GM21786 (cell line): ENCODE results near the gene POM121L12.

ENCODE experiments used
- ATAC-seq: cut with Tn5 transposase; IDR thresholded peaks from one replicate; pipeline ENCODE4 v1.9.1; 2021; ENCODE audit not compliant: unreplicated experiment

The POM121L12 gene

GRCh38 chr7:53035499-53036412 lies at the start of gene POM121L12:
Gene POM121L12, plus strand, starts transcription at chr7:53035633. Its CDS starts 39 bp downstream, at chr7:53035672.
- no peak for ATAC-seq

DNA sequence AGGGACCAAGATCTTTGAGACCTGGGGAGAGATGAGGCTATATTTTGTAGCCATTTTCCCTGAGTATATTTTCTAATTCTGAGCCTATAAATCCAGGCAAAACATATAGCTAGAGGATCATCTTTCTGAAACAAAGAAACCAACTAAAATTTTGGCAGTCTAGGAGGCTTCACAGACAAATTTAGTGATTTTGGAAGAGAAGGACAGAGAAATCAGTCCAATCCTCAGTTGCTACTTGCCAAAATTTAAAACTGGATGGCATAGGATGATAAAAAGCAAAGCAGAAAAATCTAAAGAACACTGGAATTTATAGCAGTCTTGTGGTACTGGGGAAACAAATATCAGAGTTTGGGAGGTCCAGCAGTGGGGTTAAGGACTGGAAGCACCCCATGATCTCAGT lies 43.4 kb upstream of the POM121L12 start:
- no peak for ATAC-seq

DNA sequence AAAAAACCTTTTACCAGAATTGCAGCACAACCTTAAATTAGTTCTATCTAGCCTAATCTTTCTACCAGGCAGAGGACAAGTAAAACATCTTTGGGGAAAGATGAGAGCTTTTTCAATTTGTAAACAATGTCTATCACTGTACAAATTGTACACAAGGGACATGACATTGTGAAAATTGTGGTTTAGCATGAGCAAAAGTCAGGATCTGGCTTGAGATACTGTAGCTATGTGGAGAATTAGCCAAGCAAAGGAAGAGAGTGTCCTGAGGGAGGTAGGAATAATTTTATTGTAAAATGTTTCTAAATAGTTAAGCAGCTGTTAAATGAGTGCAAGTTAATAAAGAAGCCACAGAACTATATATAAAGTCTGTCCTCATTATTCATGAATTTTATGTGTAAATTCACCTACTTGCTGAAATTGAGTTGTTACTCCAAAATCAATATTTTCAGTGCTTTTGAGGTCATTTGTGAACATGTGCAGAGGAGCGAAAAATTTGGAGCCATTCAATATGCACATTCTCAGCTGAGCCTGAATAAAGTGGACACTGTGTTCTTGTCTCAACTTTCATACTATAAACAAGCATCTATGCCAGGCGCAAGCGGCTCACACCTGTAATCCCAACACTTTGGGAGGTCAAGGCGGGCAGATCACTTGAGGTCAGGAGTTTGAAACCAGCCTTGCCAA lies 42.8 kb upstream of the POM121L12 start:
- ATAC-seq, result no peak

- no peak for ATAC-seq
These were observed 39.8 kb upstream of the POM121L12 start for GRCh38 chr7:52995676-52996075.

- no peak for ATAC-seq
These were observed 34.2 kb upstream of the POM121L12 start for GRCh38 chr7:53001221-53001620.

DNA sequence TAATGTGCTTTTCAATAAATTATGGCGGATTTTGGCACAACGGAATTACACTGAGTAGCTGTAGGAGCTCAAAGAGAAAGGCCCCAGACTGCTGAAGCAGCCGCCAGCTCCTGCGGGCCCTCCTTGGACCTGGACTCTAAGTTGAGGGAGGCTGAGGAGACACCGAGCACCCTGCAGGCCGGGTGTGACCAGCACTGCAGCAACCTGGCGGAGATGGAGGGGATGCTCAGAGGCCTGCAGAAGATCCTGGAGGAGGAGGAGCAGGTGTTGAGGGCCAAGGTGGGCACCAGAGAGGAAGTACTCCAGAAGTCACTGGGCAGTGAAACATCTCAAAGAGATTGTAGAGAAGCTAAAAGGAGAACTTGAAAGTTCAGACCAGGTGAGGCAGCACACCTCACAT lies 33.0 kb upstream of the POM121L12 start:
- no peak for ATAC-seq

- ATAC-seq, result no peak
These were observed 31.6 kb upstream of the POM121L12 start for GRCh38 chr7:53003653-53004445.

GRCh38 chr7:53013925-53014324 lies 21.5 kb upstream of the POM121L12 start:
- ATAC-seq, result no peak

DNA sequence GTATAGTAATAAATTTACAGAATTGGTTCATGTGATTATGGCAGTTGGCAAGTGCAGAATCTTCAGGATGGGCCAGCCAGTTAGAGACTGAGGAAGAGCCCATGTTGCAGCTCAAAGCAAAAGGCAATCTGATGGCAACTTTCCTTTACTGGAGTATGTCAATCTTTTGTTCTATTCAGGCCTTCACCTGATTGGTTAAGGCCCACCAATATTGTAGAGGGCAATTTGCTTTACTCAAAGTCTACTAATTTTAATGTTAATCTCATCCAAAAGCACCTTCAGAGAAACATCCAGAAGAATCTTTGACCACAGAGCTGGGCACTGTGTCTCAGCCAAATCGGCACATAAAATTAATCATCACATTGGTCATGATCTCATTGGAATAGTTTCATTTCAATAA lies 20.0 kb upstream of the POM121L12 start:
- ATAC-seq, result no peak

- ATAC-seq, result no peak
These were observed 12.5 kb upstream of the POM121L12 start for GRCh38 chr7:53022893-53023292.

DNA sequence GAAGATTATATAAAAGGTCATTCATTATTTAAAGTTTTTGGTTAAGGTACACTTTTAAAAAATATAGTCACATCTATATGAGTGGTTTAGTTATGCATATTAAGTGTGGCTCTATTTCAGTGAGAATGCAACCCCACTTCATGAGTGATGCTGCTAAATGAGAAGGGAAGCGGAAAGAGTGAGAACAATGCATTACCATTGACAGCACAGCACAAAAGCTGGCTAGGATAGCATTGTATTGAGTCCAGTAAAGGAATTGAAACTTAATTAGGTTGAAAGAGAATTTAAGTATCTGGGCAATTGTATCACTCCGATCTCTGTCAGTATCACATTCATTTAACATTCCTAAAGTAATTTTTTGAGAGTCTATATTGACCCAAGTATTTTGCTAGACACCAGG lies 13.2 kb downstream of the POM121L12 start:
- ATAC-seq, result no peak

GRCh38 chr7:53050433-53050832 lies 15.0 kb downstream of the POM121L12 start:
- ATAC-seq, result no peak

DNA sequence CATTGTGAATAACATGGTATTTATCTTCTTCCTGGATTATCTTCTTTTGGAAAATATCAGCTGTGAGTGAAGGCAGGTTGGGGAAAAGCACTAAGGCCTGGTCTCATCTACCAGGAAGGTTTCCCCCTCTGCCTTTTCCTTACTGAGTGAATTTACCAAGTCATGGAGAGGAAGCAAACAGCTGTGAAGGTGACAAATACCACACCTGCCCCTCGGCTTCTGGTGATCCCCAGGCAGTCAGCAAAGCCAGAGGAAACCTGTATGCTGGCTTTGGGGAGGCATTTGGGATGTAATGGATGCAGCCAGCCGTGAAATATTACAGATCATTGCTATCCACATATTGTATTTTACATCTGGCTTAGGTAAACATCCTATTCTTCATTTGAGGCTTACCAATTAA lies 24.2 kb downstream of the POM121L12 start:
- no peak for ATAC-seq

GRCh38 chr7:53060066-53060465 lies 24.6 kb downstream of the POM121L12 start:
- ATAC-seq, result no peak

- no peak for ATAC-seq
These were observed 27.4 kb downstream of the POM121L12 start for GRCh38 chr7:53062796-53063195.

- no peak for ATAC-seq
These were observed 33.2 kb downstream of the POM121L12 start for GRCh38 chr7:53068673-53069072.

DNA sequence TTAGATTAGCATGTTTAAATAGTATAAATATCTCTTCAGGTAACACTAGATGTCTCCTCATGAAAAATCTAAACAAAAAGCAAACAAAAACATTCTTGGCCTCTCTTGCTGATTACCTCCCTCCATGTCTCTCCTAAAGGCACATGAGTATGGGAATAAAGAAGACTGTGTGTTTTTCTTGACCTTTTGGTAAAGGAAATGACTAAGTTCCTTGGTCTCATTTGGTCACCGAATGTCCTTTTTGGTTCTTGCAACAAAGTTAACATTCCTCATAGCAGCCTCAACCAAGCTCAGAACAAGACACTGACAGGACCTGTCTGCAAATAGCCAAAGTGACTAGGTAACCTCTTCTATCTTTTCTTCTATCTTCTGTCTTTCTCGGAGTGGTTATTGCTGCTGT lies 35.5 kb downstream of the POM121L12 start:
- no peak for ATAC-seq
